GM19351 (cell line): Measurements from ENCODE around the gene ITSN2.
A peak's percentile ranks its signal among the peaks of the same experiment; 100 is the strongest.
"Not testable (repeated sequence)": the region's sequence is repeated elsewhere in the genome, so short reads cannot be mapped to it uniquely, and the experiment has no call there.

Experiments
- ATAC-seq: cut with Tn5 transposase; IDR thresholded peaks from one replicate; pipeline ENCODE4 v1.9.1; 2021; ENCODE audit warnings: mild to moderate bottlenecking, moderate library complexity; ENCODE audit not compliant: unreplicated experiment

The ITSN2 gene

DNA sequence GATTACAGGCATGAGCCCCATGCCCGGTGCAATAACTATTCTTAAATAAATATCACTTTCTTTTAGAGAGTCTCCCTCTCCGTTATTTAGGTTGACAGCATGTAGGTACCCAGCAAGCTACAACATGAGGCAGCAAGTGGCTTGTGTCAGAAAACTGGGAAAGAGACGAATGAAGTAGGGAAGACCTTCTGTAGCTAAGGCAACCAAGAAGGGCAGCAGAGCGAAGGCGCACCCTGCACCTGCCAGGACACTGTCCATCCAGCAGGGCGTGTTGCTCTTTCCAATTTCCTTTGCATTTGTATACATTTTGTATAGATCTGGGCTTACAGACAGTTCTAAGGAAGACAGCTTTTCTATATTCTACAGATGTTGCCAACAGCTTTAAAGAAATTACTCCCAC lies 137.4 kb downstream of the ITSN2 start:
- no peak for ATAC-seq

GRCh38 chr2:24221343-24222050 lies 138.8 kb downstream of the ITSN2 start:
- no peak for ATAC-seq

- no peak for ATAC-seq
These were observed 139.6 kb downstream of the ITSN2 start for GRCh38 chr2:24220554-24221291.

- ATAC-seq = peak; percentile 99
These were observed 145.5 kb downstream of the ITSN2 start for GRCh38 chr2:24214880-24215279.

DNA sequence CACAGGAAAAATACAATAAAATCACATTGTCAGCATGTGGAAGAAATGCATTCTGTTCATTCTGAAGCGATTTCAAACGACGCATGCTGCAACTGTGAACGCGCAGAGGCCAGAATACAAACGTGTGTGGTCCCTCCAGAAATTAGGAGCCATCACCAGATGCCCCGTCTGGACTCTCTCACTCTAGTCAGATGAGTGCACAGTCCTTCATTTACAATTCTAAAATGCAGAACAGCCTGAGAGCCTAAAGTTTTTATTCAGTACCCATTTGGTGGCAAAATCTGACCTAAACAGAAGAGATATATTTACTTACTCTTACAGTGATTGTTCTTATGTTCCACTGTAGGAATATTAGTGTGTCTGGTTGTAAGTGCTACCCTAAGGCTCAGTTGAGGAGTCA lies 148.9 kb downstream of the ITSN2 start:
- ATAC-seq = no peak

DNA sequence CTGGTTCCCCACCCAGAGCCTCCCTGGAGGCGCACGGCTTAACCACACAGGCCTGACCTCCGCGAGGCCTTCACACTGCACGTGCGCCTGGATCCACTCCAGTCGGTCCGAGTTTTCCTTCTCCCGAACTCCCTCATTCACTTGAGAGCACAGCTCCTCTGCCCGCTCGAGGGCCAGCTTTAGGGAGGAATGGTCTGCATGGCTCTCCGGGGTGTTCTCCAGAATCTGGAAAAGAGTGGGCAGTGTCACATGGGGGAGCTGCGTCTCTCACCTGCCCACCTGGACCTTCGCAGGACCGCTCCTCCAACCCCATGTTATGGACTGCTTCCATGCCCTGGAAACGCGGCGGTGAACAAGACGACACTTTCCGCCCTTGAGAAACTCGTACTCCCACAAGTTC lies 149.6 kb downstream of the ITSN2 start:
- ATAC-seq = no peak

GRCh38 chr2:24210106-24210455 lies 150.3 kb downstream of the ITSN2 start:
- ATAC-seq = no peak

GRCh38 chr2:24209389-24210105 lies 150.8 kb downstream of the ITSN2 start:
- no peak for ATAC-seq

GRCh38 chr2:24208490-24208889 lies 151.8 kb downstream of the ITSN2 start:
- no peak for ATAC-seq

DNA sequence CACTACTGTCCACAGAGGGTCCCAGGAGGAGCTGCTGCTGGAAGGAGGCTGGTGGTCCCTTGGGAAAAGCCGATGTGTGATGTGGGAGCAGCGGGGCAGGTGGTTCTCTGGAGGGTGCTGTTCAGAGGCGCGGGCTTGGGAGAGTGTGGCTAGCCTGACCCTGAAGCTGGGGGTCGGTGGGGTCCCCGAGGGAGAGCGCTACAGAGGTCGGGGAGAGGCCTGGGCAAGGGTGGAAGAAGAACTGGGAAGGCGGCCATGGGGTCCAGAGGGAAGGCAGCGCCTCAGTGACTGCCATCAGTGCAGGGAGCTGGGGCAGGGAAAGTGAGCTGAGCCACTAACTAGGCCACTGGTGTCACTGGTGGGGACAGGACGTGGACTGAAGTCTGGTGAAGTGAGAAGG lies 153.0 kb downstream of the ITSN2 start:
- no peak for ATAC-seq

DNA sequence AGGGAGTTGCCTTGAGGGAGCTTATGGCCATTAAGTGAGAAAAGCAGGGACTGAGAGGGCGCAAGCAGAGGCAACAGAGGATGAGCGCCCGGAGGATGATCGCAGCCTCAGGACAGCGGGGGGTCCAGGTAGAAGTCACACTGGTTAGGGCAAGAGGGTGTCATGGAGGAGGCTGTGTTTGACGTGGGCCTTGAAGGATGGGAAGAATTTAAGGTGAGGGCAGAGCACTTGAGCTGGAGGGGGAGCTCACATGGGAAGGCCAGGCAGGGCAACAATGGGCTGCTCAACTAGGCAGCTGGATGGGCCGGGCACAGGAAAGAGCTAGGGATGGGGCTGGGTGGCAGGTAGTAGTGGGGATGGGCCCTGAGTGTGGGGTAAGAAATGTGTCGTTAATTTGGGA lies 153.6 kb downstream of the ITSN2 start:
- ATAC-seq = no peak

GRCh38 chr2:24206242-24206641 lies 154.1 kb downstream of the ITSN2 start:
- no peak for ATAC-seq

GRCh38 chr2:24205131-24205530 lies 155.2 kb downstream of the ITSN2 start:
- ATAC-seq = no peak

GRCh38 chr2:24204505-24204904 lies 155.8 kb downstream of the ITSN2 start:
- ATAC-seq = no peak

DNA sequence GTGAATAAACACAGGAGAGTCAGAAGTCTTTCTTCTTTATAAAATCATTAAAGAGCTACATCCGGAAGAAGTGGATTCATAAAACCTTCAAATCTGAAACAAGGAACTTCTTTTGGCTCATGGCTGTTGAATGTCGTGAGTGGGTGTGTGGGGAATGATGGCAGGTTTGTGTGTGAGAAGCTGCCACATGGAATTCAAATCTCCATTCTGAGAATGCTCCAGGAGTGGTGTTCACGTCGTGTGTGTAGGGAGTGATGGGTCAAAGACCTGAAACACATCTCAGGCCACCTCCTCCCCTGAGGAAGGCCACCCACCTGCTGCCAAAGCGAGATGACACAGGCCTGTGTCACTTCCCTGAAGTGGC lies 156.6 kb downstream of the ITSN2 start:
- no peak for ATAC-seq

DNA sequence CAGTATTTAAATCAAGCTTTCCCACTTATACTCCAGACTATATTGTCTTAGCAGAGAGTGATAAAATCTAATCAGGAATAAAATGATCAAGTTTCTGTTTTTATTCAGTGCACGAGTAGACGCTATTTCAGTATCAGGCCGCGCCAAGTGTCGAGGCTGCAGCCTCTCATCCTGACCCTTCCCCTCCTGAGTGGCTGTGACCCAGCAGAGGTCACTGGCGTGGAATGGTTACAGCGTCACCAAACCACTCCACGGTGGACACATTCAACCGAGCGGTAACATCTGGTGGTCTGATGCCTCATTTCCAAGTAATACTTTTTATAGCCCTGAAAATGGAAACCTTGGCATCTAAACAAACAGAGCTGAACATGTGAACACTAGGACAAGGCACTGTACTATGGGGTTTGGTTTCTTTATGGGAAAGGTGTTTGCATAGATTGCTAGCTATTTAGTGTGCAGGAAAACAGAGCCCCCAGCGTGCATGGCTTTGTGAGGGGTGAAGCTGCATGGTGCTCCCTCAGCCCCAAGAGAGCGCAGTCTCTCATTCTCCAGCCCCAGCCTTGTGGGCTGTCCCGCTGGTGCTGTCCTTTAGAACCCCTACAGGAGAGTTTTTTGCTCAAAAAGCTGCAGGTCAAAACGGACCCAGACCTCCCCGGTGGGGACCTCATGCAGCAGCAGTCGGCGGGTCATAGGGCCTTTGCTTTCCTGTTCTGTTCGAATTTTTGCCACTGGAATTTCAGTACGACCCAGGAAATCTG lies 157.1 kb downstream of the ITSN2 start:
- ATAC-seq = no peak

GRCh38 chr2:24200799-24201198 lies 159.5 kb downstream of the ITSN2 start:
- ATAC-seq = no peak

GRCh38 chr2:24199968-24200590 lies 160.3 kb downstream of the ITSN2 start:
- no peak for ATAC-seq

GRCh38 chr2:24197213-24197612 lies 163.1 kb downstream of the ITSN2 start:
- ATAC-seq = not testable (repeated sequence)

DNA sequence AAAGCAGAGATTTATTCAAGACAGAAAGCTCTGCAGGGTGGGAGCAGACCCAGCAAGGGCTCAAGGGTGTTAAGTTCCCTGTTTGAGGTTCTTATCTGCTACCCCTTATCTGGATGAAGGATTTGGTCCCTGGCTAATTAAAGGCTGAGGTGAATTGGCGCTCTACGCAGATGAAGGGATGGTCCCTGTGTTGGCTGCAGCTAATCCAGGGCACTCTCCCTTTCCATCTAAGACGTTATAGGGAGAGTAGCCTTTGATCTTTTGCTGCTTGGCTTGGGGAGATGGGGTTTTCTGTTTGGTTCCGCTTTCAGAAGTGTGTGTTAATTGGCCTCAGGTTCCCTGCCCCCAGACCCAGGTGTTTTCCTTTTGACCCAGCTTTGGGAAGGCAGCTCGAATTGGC lies 168.5 kb downstream of the ITSN2 start:
- ATAC-seq = no peak

GRCh38 chr2:24191156-24191555 lies 169.2 kb downstream of the ITSN2 start:
- ATAC-seq = no peak
